Uterus (tissue), 2 donors: ENCODE results near the gene HNRNPC.

ENCODE experiments used
- POLR2A ChIP-seq, 2 donors: fragments of 450-650 bp; IDR thresholded peaks; one replicate each; pipeline ENCODE4 v1.6.1; 2016; ENCODE audit warnings: antibody characterized with exemption in 2 of 2, mild to moderate bottlenecking in 1 of 2, moderate library complexity in 1 of 2
- TF ChIP-seq, protein P1 (sequence below), 4 experiments: fragments of 200-600 bp in 2 of 4; fragments of 450-650 bp in 2 of 4; sonication (generic) in 2 of 4; IDR thresholded peaks; one replicate each; pipeline ENCODE4 v1.5.1; 2016 to 2019; ENCODE audit warnings: antibody characterized with exemption in 4 of 4, mild to moderate bottlenecking in 2 of 4, moderate library complexity in 1 of 4

DNA sequence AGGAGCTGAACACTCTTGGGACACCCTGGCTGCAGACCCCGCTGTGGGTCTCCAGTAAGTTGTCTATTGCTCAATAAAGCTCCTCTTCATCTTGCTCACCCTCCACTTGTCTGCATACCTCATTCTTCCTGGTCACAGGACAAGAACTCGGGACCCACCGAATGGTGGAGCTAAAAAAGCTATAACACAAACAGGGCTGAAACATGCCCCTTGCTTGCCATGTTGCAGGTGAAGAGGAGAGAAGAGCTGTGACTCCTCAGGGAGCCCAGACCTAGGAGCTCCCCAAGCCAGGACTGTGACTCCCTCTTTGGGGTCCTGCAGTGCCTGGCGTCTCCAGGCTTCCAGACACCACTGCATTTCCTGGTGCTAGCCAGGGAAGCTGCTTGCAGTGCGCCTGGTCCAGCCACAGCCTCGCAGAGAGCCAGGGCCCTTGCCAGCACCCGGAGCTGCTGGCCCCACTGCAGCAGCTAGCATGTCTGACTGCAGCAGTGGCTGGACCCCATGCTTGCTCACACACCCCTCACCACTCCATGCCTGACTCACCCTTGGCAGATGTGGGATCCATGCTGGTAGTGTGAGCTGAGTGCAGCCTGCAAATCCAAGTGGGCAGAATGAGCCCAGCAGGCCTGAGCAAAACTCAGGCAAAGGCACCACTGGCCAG, 76.2 kb downstream of the HNRNPC start:
- TF ChIP-seq, protein P1, sequence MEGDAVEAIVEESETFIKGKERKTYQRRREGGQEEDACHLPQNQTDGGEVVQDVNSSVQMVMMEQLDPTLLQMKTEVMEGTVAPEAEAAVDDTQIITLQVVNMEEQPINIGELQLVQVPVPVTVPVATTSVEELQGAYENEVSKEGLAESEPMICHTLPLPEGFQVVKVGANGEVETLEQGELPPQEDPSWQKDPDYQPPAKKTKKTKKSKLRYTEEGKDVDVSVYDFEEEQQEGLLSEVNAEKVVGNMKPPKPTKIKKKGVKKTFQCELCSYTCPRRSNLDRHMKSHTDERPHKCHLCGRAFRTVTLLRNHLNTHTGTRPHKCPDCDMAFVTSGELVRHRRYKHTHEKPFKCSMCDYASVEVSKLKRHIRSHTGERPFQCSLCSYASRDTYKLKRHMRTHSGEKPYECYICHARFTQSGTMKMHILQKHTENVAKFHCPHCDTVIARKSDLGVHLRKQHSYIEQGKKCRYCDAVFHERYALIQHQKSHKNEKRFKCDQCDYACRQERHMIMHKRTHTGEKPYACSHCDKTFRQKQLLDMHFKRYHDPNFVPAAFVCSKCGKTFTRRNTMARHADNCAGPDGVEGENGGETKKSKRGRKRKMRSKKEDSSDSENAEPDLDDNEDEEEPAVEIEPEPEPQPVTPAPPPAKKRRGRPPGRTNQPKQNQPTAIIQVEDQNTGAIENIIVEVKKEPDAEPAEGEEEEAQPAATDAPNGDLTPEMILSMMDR (IDR thresholded peaks at IDR 0.05): no peak
- no peak for TF ChIP-seq POLR2A (IDR thresholded peaks at IDR 0.05)
